ENCODE measurements around the gene MAN1B1.

- TF ChIP-seq CREB5 (CRISPR knock-in tag; IDR thresholded peaks at IDR 0.05; ENCODE audit: low read depth) (no peak), PATZ1 (CRISPR knock-in tag; IDR thresholded peaks at IDR 0.05; ENCODE audit: borderline replicate concordance) (no peak), ISL1 (CRISPR knock-in tag; IDR thresholded peaks at IDR 0.05) (no peak), BACH2 (CRISPR knock-in tag; IDR thresholded peaks at IDR 0.05; ENCODE audit: borderline replicate concordance) (no peak), ZNF8 (CRISPR knock-in tag; IDR thresholded peaks at IDR 0.05) (no peak), TCF4 (CRISPR knock-in tag; IDR thresholded peaks at IDR 0.05; ENCODE audit: borderline replicate concordance) (no peak), TOX (CRISPR knock-in tag; IDR thresholded peaks at IDR 0.05; ENCODE audit: borderline replicate concordance) (no peak), ZFP30 (CRISPR knock-in tag; IDR thresholded peaks at IDR 0.05) (no peak), ZNF565 (CRISPR knock-in tag; conservative IDR thresholded peaks at IDR 0.05; ENCODE audit: low read depth) (no peak), ZC3H10 (CRISPR knock-in tag; IDR thresholded peaks at IDR 0.05) (no peak), SNAI2 (CRISPR knock-in tag; IDR thresholded peaks at IDR 0.05) (no peak), ZNF70 (CRISPR knock-in tag; IDR thresholded peaks at IDR 0.05) (no peak)
These were observed 10.2 kb upstream of the MAN1B1 start for GRCh38 chr9:137076636-137077009.
